HG03378 (cell line): ENCODE results near the gene TFB1M.
A peak's percentile ranks its signal among the peaks of the same experiment; 100 is the strongest.

Experiments
- ATAC-seq: cut with Tn5 transposase; IDR thresholded peaks from one replicate; pipeline ENCODE4 v1.9.1; 2021; ENCODE audit warnings: mild to moderate bottlenecking, moderate library complexity; ENCODE audit not compliant: unreplicated experiment

Gene TFB1M

GRCh38 chr6:155303361-155303870 is 10.9 kb downstream of the TFB1M start:
- no peak for ATAC-seq

- no peak for ATAC-seq
These were observed 12.4 kb downstream of the TFB1M start for GRCh38 chr6:155301867-155302266.

GRCh38 chr6:155297669-155298068 is 16.6 kb downstream of the TFB1M start:
- ATAC-seq = no peak

- no peak for ATAC-seq
These were observed 21.6 kb downstream of the TFB1M start for GRCh38 chr6:155292711-155293110.

- ATAC-seq = no peak
These were observed 23.0 kb downstream of the TFB1M start for GRCh38 chr6:155291291-155291690.

- no peak for ATAC-seq
These were observed 23.8 kb downstream of the TFB1M start for GRCh38 chr6:155290491-155290890.

GRCh38 chr6:155287762-155288161 is 26.5 kb downstream of the TFB1M start:
- no peak for ATAC-seq

GRCh38 chr6:155284775-155285174 is 29.5 kb downstream of the TFB1M start:
- ATAC-seq = no peak

- no peak for ATAC-seq
These were observed 35.8 kb downstream of the TFB1M start for GRCh38 chr6:155278319-155279049.

GRCh38 chr6:155276638-155277037 is 37.6 kb downstream of the TFB1M start:
- no peak for ATAC-seq

- no peak for ATAC-seq
These were observed 38.3 kb downstream of the TFB1M start for GRCh38 chr6:155275808-155276480.

- ATAC-seq = no peak
These were observed 39.8 kb downstream of the TFB1M start for GRCh38 chr6:155274533-155274932.

- ATAC-seq = no peak
These were observed 40.2 kb downstream of the TFB1M start for GRCh38 chr6:155274106-155274505.

GRCh38 chr6:155273431-155273830 is 40.9 kb downstream of the TFB1M start:
- no peak for ATAC-seq

GRCh38 chr6:155272353-155273232 is 41.7 kb downstream of the TFB1M start:
- ATAC-seq = no peak

- ATAC-seq = no peak
These were observed 43.1 kb downstream of the TFB1M start for GRCh38 chr6:155271145-155271544.

GRCh38 chr6:155270561-155271091 is 43.7 kb downstream of the TFB1M start:
- ATAC-seq = no peak

- no peak for ATAC-seq
These were observed 44.5 kb downstream of the TFB1M start for GRCh38 chr6:155269765-155270164.

GRCh38 chr6:155268088-155268867 is 46.0 kb downstream of the TFB1M start:
- ATAC-seq = peak; percentile 54

GRCh38 chr6:155267411-155267810 is 46.9 kb downstream of the TFB1M start:
- no peak for ATAC-seq
